ENCODE measurements around the gene WFS1. TPM values are rescaled to one million over a fixed set of nuclear protein-coding genes. Genes with fewer than 3 reads are reported as not detected.

WFS1 gene
- total RNA-seq, 1 donor: 17.0 TPM

DNA sequence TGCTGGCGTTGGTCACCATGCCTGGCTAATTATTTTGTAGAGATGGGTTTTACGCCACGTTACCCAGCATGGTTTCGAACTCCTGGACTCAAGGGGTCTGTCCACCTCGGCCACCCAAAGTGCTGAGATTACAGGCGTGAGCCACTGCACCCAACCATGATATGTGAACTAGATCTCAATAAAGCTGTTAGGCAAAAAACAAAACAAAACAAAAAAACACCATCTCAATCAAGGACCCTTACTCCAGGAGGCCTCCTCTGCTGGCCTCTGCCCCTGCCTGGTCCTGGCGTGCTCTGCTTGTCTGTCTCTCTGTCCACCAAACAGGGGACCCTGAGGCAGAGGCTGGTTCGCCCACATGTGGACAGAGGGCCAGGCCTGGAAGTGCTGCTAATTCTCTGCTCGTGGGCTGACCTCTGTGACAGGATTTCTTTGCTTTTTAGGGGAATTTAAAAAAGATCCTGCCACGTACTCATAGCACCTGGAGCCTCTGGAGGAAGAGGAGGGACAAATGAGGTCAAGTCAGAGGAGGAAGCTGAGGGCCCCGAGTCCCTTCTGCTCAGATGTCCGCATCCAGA lies 32.7 kb upstream of the WFS1 start:
- Histone ChIP-seq H3K27me3 (ENCODE audit: insufficient read depth, low read length) (peaks cover 2% of the 10 kb centered on the region), H3K4me2 (ENCODE audit: insufficient read depth, low read length) (no peak overlapping the region), H4K20me1 (ENCODE audit: insufficient read depth, low read length) (no peaks in the 10 kb centered on the region), H3K27ac (ENCODE audit: low read depth, low read length) (no peak overlapping the region), H3K79me2 (ENCODE audit: insufficient read depth, low read length) (no peaks in the 10 kb centered on the region), H3K4me1 (ENCODE audit: insufficient read depth, low read length) (no peaks in the 10 kb centered on the region), H2AFZ (ENCODE audit: low read length) (no peak overlapping the region), H3K9me3 (ENCODE audit: low read depth, low read length) (no peaks in the 10 kb centered on the region), H3K4me3 (ENCODE audit: insufficient read depth, low read length) (no peak overlapping the region), H3K36me3 (ENCODE audit: insufficient read depth, low read length) (no peaks in the 10 kb centered on the region)
- TF ChIP-seq CTCF (IDR thresholded peaks at IDR 0.05; ENCODE audit: extremely low read depth, low read depth, low read length): no peak
- DNase-seq (ENCODE audit: insufficient read length, low spot score, missing footprints): no peak

- Histone ChIP-seq H3K4me3 (ENCODE audit: insufficient read depth, low read length) (no peak overlapping the region), H3K79me2 (ENCODE audit: insufficient read depth, low read length) (no peaks in the 10 kb centered on the region), H3K4me2 (ENCODE audit: insufficient read depth, low read length) (no peak overlapping the region), H3K27me3 (ENCODE audit: insufficient read depth, low read length) (peaks cover 2% of the 10 kb centered on the region), H3K9me3 (ENCODE audit: low read depth, low read length) (peaks cover 2% of the 10 kb centered on the region), H3K4me1 (ENCODE audit: insufficient read depth, low read length) (no peaks in the 10 kb centered on the region), H2AFZ (ENCODE audit: low read length) (no peak overlapping the region), H3K27ac (ENCODE audit: low read depth, low read length) (no peak overlapping the region), H3K36me3 (ENCODE audit: insufficient read depth, low read length) (no peaks in the 10 kb centered on the region), H4K20me1 (ENCODE audit: insufficient read depth, low read length) (no peaks in the 10 kb centered on the region)
- TF ChIP-seq CTCF (IDR thresholded peaks at IDR 0.05; ENCODE audit: extremely low read depth, low read depth, low read length): no peak
- DNase-seq (ENCODE audit: insufficient read length, low spot score, missing footprints): no peak
Observed at GRCh38 chr4:6239486-6239885, 30.2 kb upstream of the WFS1 start.

- Histone ChIP-seq H3K4me1 (ENCODE audit: insufficient read depth, low read length) (no peaks in the 10 kb centered on the region), H3K36me3 (ENCODE audit: insufficient read depth, low read length) (no peaks in the 10 kb centered on the region), H3K9me3 (ENCODE audit: low read depth, low read length) (peaks cover 2% of the 10 kb centered on the region), H3K4me2 (ENCODE audit: insufficient read depth, low read length) (no peak overlapping the region), H2AFZ (ENCODE audit: low read length) (no peak overlapping the region), H3K27ac (ENCODE audit: low read depth, low read length) (no peak overlapping the region), H3K27me3 (ENCODE audit: insufficient read depth, low read length) (peaks cover 2% of the 10 kb centered on the region), H4K20me1 (ENCODE audit: insufficient read depth, low read length) (no peaks in the 10 kb centered on the region), H3K4me3 (ENCODE audit: insufficient read depth, low read length) (no peak overlapping the region), H3K79me2 (ENCODE audit: insufficient read depth, low read length) (no peaks in the 10 kb centered on the region)
- DNase-seq (ENCODE audit: insufficient read length, low spot score, missing footprints): no peak
- no peak for TF ChIP-seq CTCF (IDR thresholded peaks at IDR 0.05; ENCODE audit: extremely low read depth, low read depth, low read length)
Observed at GRCh38 chr4:6239968-6240367, 29.7 kb upstream of the WFS1 start.

GRCh38 chr4:6241062-6241845 lies 28.4 kb upstream of the WFS1 start:
- no peak overlapping the region for H3K4me3 ChIP-seq (ENCODE audit: insufficient read depth, low read length)
- no peak for DNase-seq (ENCODE audit: insufficient read length, low spot score, missing footprints)
- H3K4me2 ChIP-seq (ENCODE audit: insufficient read depth, low read length): no peak overlapping the region
- peaks cover 2% of the 10 kb centered on the region for H3K9me3 ChIP-seq (ENCODE audit: low read depth, low read length)
- H3K79me2 ChIP-seq (ENCODE audit: insufficient read depth, low read length): no peaks in the 10 kb centered on the region
- H3K36me3 ChIP-seq (ENCODE audit: insufficient read depth, low read length): no peaks in the 10 kb centered on the region
- TF ChIP-seq CTCF (IDR thresholded peaks at IDR 0.05; ENCODE audit: extremely low read depth, low read depth, low read length): no peak
- no peak overlapping the region for H2AFZ ChIP-seq (ENCODE audit: low read length)
- H3K4me1 ChIP-seq (ENCODE audit: insufficient read depth, low read length): no peaks in the 10 kb centered on the region
- H4K20me1 ChIP-seq (ENCODE audit: insufficient read depth, low read length): no peaks in the 10 kb centered on the region
- H3K27ac ChIP-seq (ENCODE audit: low read depth, low read length): no peak overlapping the region
- peaks cover 10% of the 10 kb centered on the region for H3K27me3 ChIP-seq (ENCODE audit: insufficient read depth, low read length)

Measured in osteoblast (primary cell).